Measurements from ENCODE around the gene DHX35. TPM values are rescaled to one million over a fixed set of nuclear protein-coding genes. Genes with fewer than 3 reads are reported as not detected.
A peak's percentile ranks its signal among the peaks of the same experiment; 100 is the strongest.

Gene DHX35
- total and polyA plus RNA-seq, 2 of the 13 experiments (the other 11 are each of a cell fraction or from before 2014, with no cell fraction given), result 25.8 to 28.7 TPM

DNA sequence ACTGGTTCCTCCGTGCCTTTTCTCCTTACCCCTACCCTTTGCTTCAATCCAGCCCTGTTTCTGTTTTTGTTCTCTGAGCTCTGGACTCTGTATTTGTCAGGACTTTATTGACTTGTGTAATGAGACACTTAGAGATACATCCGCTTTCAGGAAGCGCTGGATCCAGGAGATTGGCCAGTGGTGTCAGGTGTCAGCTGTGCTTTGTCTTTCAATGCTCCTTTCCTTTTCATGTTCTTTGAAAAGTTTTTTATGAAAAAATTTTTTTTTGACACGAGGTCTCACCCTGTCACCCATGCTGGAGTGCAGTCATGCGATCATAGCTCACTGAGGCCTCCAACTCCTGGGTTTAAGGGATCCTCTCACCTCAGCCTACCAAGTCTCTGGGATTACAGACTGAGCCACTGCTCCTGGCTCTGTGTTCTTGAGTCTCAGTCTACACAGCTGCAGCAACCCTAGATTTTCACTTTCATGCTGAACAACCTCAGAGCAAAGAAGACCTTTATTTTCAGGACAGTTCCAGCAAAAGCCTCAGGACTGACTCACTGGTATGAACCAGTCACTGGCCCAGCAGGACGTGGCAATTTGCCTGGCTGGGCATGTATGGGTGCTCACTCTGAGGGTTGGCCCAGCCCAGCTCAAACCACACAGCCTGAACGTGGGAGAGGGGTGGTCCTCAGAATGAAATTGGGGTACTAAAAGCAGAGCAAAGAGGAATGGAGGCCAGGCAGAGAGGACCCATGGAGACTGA lies 108.5 kb downstream of the DHX35 start (continued):
- TF ChIP-seq ZNF546 (CRISPR knock-in tag; conservative IDR thresholded peaks at IDR 0.05) (0 out of 2 replicates have a peak, but pooled peaks have one; percentile 33), SIX1 (CRISPR knock-in tag; IDR thresholded peaks at IDR 0.05; ENCODE audit: borderline replicate concordance) (peak; percentile 97), FOXA1 (IDR thresholded peaks at IDR 0.05) (no peak), FOXA1 (CRISPR knock-in tag; IDR thresholded peaks at IDR 0.05) (0 out of 2 replicates have a peak, but pooled peaks have one; percentile 49), KLF15 (CRISPR knock-in tag; IDR thresholded peaks at IDR 0.05; ENCODE audit: borderline replicate concordance) (no peak), ZFX (CRISPR knock-in tag; IDR thresholded peaks at IDR 0.05; ENCODE audit: low read depth) (0 out of 2 replicates have a peak, but pooled peaks have one; percentile 39), ZBTB7B (CRISPR knock-in tag; IDR thresholded peaks at IDR 0.05) (no peak), ISL2 (CRISPR knock-in tag; IDR thresholded peaks at IDR 0.05) (no peak), MLLT10 (CRISPR knock-in tag; IDR thresholded peaks at IDR 0.05) (no peak), ZNF629 (CRISPR knock-in tag; conservative IDR thresholded peaks at IDR 0.05) (0 out of 2 replicates have a peak, but pooled peaks have one; percentile 22), ZSCAN9 (CRISPR knock-in tag; IDR thresholded peaks at IDR 0.05; ENCODE audit: borderline replicate concordance) (no peak), EP300 (IDR thresholded peaks at IDR 0.05; ENCODE audit: low read depth in 2 of 2, low read length in 2 of 2) (peak in 1 of 2 experiments; percentile 62; a peak in 1 of 4 replicates), EP300 (CRISPR knock-in tag; IDR thresholded peaks at IDR 0.05; ENCODE audit: borderline replicate concordance) (no peak), ZNF552 (CRISPR knock-in tag; IDR thresholded peaks at IDR 0.05; ENCODE audit: borderline replicate concordance) (no peak), NCOA5 (CRISPR knock-in tag; IDR thresholded peaks at IDR 0.05) (no peak), NFE2L1 (CRISPR knock-in tag; IDR thresholded peaks at IDR 0.05; ENCODE audit: borderline replicate concordance) (0 out of 2 replicates have a peak, but pooled peaks have one; percentile 39), MBD4 (IDR thresholded peaks at IDR 0.05; ENCODE audit: borderline replicate concordance, low read length) (no peak), ZMYM4 (CRISPR knock-in tag; IDR thresholded peaks at IDR 0.05) (0 out of 2 replicates have a peak, but pooled peaks have one; percentile 22)
- TF ChIP-seq, protein P1, sequence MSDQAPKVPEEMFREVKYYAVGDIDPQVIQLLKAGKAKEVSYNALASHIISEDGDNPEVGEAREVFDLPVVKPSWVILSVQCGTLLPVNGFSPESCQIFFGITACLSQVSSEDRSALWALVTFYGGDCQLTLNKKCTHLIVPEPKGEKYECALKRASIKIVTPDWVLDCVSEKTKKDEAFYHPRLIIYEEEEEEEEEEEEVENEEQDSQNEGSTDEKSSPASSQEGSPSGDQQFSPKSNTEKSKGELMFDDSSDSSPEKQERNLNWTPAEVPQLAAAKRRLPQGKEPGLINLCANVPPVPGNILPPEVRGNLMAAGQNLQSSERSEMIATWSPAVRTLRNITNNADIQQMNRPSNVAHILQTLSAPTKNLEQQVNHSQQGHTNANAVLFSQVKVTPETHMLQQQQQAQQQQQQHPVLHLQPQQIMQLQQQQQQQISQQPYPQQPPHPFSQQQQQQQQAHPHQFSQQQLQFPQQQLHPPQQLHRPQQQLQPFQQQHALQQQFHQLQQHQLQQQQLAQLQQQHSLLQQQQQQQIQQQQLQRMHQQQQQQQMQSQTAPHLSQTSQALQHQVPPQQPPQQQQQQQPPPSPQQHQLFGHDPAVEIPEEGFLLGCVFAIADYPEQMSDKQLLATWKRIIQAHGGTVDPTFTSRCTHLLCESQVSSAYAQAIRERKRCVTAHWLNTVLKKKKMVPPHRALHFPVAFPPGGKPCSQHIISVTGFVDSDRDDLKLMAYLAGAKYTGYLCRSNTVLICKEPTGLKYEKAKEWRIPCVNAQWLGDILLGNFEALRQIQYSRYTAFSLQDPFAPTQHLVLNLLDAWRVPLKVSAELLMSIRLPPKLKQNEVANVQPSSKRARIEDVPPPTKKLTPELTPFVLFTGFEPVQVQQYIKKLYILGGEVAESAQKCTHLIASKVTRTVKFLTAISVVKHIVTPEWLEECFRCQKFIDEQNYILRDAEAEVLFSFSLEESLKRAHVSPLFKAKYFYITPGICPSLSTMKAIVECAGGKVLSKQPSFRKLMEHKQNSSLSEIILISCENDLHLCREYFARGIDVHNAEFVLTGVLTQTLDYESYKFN (CRISPR knock-in tag; conservative IDR thresholded peaks at IDR 0.05), result peak; percentile 83
- TF ChIP-seq, protein P2, sequence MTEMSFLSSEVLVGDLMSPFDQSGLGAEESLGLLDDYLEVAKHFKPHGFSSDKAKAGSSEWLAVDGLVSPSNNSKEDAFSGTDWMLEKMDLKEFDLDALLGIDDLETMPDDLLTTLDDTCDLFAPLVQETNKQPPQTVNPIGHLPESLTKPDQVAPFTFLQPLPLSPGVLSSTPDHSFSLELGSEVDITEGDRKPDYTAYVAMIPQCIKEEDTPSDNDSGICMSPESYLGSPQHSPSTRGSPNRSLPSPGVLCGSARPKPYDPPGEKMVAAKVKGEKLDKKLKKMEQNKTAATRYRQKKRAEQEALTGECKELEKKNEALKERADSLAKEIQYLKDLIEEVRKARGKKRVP (CRISPR knock-in tag; IDR thresholded peaks at IDR 0.05), result no peak
- TF ChIP-seq, protein P3, sequence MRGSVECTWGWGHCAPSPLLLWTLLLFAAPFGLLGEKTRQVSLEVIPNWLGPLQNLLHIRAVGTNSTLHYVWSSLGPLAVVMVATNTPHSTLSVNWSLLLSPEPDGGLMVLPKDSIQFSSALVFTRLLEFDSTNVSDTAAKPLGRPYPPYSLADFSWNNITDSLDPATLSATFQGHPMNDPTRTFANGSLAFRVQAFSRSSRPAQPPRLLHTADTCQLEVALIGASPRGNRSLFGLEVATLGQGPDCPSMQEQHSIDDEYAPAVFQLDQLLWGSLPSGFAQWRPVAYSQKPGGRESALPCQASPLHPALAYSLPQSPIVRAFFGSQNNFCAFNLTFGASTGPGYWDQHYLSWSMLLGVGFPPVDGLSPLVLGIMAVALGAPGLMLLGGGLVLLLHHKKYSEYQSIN (CRISPR knock-in tag; IDR thresholded peaks at IDR 0.05; ENCODE audit: borderline replicate concordance), result no peak
- TF ChIP-seq, protein P4, sequence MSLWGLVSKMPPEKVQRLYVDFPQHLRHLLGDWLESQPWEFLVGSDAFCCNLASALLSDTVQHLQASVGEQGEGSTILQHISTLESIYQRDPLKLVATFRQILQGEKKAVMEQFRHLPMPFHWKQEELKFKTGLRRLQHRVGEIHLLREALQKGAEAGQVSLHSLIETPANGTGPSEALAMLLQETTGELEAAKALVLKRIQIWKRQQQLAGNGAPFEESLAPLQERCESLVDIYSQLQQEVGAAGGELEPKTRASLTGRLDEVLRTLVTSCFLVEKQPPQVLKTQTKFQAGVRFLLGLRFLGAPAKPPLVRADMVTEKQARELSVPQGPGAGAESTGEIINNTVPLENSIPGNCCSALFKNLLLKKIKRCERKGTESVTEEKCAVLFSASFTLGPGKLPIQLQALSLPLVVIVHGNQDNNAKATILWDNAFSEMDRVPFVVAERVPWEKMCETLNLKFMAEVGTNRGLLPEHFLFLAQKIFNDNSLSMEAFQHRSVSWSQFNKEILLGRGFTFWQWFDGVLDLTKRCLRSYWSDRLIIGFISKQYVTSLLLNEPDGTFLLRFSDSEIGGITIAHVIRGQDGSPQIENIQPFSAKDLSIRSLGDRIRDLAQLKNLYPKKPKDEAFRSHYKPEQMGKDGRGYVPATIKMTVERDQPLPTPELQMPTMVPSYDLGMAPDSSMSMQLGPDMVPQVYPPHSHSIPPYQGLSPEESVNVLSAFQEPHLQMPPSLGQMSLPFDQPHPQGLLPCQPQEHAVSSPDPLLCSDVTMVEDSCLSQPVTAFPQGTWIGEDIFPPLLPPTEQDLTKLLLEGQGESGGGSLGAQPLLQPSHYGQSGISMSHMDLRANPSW (CRISPR knock-in tag; IDR thresholded peaks at IDR 0.05; ENCODE audit: borderline replicate concordance), result 0 out of 2 replicates have a peak, but pooled peaks have one; percentile 56

All from HepG2 (cell line).